COLO829 (cell line): ENCODE measurements around the gene PRODH2.
A peak's percentile ranks its signal among the peaks of the same experiment; 100 is the strongest.
"Not testable (repeated sequence)": the region's sequence is repeated elsewhere in the genome, so short reads cannot be mapped to it uniquely, and the experiment has no call there.

Experiments used
- DNase-seq: peaks from one replicate; pipeline ENCODE4 v3.0.0; 2012; ENCODE audit warnings: low spot score

The PRODH2 gene

GRCh38 chr19:35842666-35843272 is 30.1 kb upstream of the PRODH2 start:
- no peak for DNase-seq

GRCh38 chr19:35841961-35842595 is 29.4 kb upstream of the PRODH2 start:
- DNase-seq = no peak

- DNase-seq = not testable (repeated sequence)
Observed at GRCh38 chr19:35836096-35836495, 23.5 kb upstream of the PRODH2 start.

GRCh38 chr19:35833972-35834371 is 21.3 kb upstream of the PRODH2 start:
- DNase-seq = no peak

- DNase-seq = no peak
Observed at GRCh38 chr19:35832054-35832453, 19.4 kb upstream of the PRODH2 start.

GRCh38 chr19:35830986-35831385 is 18.3 kb upstream of the PRODH2 start:
- DNase-seq = no peak

GRCh38 chr19:35828692-35829301 is 16.2 kb upstream of the PRODH2 start:
- DNase-seq = peak; percentile 64

- no peak for DNase-seq
Observed at GRCh38 chr19:35824150-35824549, 11.5 kb upstream of the PRODH2 start.

GRCh38 chr19:35822579-35822978 is 9.9 kb upstream of the PRODH2 start:
- no peak for DNase-seq

- no peak for DNase-seq
Observed at GRCh38 chr19:35818445-35818844, 5.8 kb upstream of the PRODH2 start.

- no peak for DNase-seq
Observed at GRCh38 chr19:35816846-35817245, 4.2 kb upstream of the PRODH2 start.

- no peak for DNase-seq
Observed at GRCh38 chr19:35816262-35816661, 3.6 kb upstream of the PRODH2 start.

GRCh38 chr19:35813043-35813890 is 622 bp upstream of the PRODH2 start:
- no peak for DNase-seq

- no peak for DNase-seq
Observed at GRCh38 chr19:35811317-35812219, 1.1 kb downstream of the PRODH2 start.

GRCh38 chr19:35807633-35808032 is 5.0 kb downstream of the PRODH2 start:
- no peak for DNase-seq

- DNase-seq = no peak
Observed at GRCh38 chr19:35806597-35806996, 6.0 kb downstream of the PRODH2 start.

- no peak for DNase-seq
Observed at GRCh38 chr19:35805526-35806102, 7.0 kb downstream of the PRODH2 start.

- no peak for DNase-seq
Observed at GRCh38 chr19:35801828-35802227, 10.8 kb downstream of the PRODH2 start.

- DNase-seq = no peak
Observed at GRCh38 chr19:35797663-35798062, 15.0 kb downstream of the PRODH2 start.

GRCh38 chr19:35796645-35797542 is 15.8 kb downstream of the PRODH2 start:
- no peak for DNase-seq
